Testis (tissue), 3 donors: ENCODE data around the gene NRXN3. TPM values are rescaled to one million over a fixed set of nuclear protein-coding genes. Genes with fewer than 3 reads are reported as not detected.

Experiments used
- DNase-seq: peaks from one replicate; pipeline ENCODE4 v3.0.0-alpha.2; 2019
- H3K27ac ChIP-seq, 2 donors: fragments of 200-600 bp; sonication (generic); one replicate each; pipeline ENCODE4 v1.5.1; 2019
- H3K27me3 ChIP-seq: fragments of 200-600 bp; sonication (generic); one replicate; pipeline ENCODE4 v1.5.1; 2019
- H3K36me3 ChIP-seq: fragments of 200-600 bp; sonication (generic); one replicate; pipeline ENCODE4 v1.5.1; 2017; ENCODE audit warnings: low read depth; ENCODE audit errors: missing control alignments
- H3K4me1 ChIP-seq: fragments of 200-600 bp; sonication (generic); one replicate; pipeline ENCODE4 v1.5.1; 2019
- H3K4me3 ChIP-seq, 2 donors: fragments of 200-600 bp; sonication (generic); one replicate each; pipeline ENCODE4 v1.5.1; 2017 to 2019
- H3K9me3 ChIP-seq: fragments of 200-600 bp; sonication (generic); one replicate; pipeline ENCODE4 v1.5.1; 2017
- POLR2A ChIP-seq: fragments of 450-650 bp; IDR thresholded peaks from one replicate; pipeline ENCODE4 v1.6.1; 2017; ENCODE audit warnings: antibody characterized with exemption, mild to moderate bottlenecking, moderate library complexity
- WGBS, 2 donors: methylation state at CpG; one replicate each; pipeline ENCODE4 v1.1.5; 2018; 5-methylcytosine and 5-hydroxymethylcytosine counted together
- intact Hi-C: fragments of 100-400 bp; cut with DNase I; formaldehyde crosslinking; loops from one replicate; pipeline ENCODE4 v1.15.1; 2023; ENCODE audit warnings: low total_unique reads
- polyA plus RNA-seq: library from polyadenylated mRNA; stranded (reverse); fragments of 350-450 nt; fragmentation: Illumina TruSeq; extraction: RNeasy Lipid Tissue Mini Kit (QIAGEN cat#74804); gene quantifications from one replicate; pipeline ENCODE4 v1.2.3, GENCODE V29; 2014; ENCODE audit warnings: low read depth, low replicate concordance; ENCODE audit not compliant: insufficient read depth
- total RNA-seq, 2 donors: library from RNA; depleted of rRNA; stranded (reverse); fragments of >200 nt; gene quantifications; one replicate each; pipeline ENCODE4 v1.2.3, GENCODE V29; 2016
- TF ChIP-seq, protein P1 (sequence below), 3 experiments: fragments of 450-650 bp in 2 of 3; fragments of 200-600 bp in 1 of 3; sonication (generic) in 1 of 3; IDR thresholded peaks; one replicate each; pipeline ENCODE4 v1.5.1; 2016 to 2019; ENCODE audit warnings: antibody characterized with exemption in 3 of 3, mild to moderate bottlenecking in 2 of 3, moderate library complexity in 1 of 3

The NRXN3 gene
- total and polyA plus RNA-seq, 3 donors from 2014 or later = 3.5 to 8.0 (median 3.9) TPM

DNA sequence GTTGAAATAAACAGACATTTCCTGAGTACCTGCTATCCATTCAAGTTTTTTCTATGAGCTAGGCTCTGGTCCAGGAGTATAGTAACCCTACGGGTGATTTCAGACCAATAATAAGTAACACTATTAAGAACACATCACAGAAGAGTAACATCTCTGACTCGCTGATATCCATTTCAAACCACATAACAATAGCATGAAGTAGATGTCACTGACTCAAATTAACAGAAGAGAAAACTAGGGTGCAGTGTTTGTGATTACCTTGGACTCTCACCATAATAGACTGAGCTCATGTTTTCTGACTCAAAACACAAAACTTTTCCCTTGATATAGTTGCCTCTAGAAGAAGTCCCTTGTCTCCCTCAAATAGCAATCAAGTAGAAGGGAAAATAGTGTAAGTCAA is 1618.2 kb downstream of the NRXN3 start:
- WGBS, 2 donors = 95% methylated on average over 2 of the region's 2 CpGs
- Histone ChIP-seq H3K9me3 (no peaks in the 10 kb centered on the region), H3K27ac (no peak overlapping the region), H3K4me1 (no peaks in the 10 kb centered on the region), H3K4me3 (no peak overlapping the region), H3K27me3 (no peaks in the 10 kb centered on the region), H3K36me3 (no peaks in the 10 kb centered on the region)
- intact Hi-C loops = no loop called here
- no peak for TF ChIP-seq POLR2A
- TF ChIP-seq, protein P1, sequence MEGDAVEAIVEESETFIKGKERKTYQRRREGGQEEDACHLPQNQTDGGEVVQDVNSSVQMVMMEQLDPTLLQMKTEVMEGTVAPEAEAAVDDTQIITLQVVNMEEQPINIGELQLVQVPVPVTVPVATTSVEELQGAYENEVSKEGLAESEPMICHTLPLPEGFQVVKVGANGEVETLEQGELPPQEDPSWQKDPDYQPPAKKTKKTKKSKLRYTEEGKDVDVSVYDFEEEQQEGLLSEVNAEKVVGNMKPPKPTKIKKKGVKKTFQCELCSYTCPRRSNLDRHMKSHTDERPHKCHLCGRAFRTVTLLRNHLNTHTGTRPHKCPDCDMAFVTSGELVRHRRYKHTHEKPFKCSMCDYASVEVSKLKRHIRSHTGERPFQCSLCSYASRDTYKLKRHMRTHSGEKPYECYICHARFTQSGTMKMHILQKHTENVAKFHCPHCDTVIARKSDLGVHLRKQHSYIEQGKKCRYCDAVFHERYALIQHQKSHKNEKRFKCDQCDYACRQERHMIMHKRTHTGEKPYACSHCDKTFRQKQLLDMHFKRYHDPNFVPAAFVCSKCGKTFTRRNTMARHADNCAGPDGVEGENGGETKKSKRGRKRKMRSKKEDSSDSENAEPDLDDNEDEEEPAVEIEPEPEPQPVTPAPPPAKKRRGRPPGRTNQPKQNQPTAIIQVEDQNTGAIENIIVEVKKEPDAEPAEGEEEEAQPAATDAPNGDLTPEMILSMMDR (IDR thresholded peaks at IDR 0.05) = no peak
- no peak for DNase-seq

DNA sequence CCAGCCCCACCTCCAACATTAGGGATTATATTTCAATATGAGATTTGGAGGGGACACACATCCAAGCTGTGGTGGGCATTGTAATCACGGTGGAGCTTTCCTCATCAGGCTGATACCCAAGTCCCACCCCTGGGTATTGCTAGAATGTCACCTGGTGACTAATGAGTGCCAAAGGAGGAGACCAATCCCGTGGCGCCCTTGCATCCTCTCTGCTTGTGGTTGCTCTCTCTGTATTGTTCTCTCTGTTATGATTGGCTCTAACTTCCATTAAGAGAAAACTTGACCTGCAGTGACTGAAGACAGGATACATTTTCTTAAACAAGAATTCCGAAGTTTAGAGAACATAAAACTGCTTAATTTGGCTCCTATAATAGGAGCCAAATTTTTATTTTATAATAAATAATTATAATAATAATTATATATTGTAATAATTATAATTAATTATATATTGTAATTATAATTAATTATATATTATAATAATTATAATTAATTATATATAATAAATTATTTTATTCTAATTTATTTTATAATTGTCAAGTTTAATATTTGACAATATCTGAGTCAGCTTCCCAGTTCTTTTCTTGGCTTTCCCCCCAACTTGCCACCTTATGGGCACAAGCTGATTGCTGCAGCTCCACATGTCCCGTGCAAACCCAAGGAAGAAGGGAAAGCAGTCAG is 1621.0 kb downstream of the NRXN3 start:
- TF ChIP-seq POLR2A = no peak
- TF ChIP-seq, protein P1 (IDR thresholded peaks at IDR 0.05) = no peak
- no peak for DNase-seq
- Histone ChIP-seq H3K4me1 (no peaks in the 10 kb centered on the region), H3K27ac (no peak overlapping the region), H3K27me3 (no peaks in the 10 kb centered on the region), H3K36me3 (no peaks in the 10 kb centered on the region), H3K4me3 (no peak overlapping the region), H3K9me3 (no peaks in the 10 kb centered on the region)
- intact Hi-C loops = no loop called here
- WGBS, 2 donors = 87% methylated on average over 5 of the region's 5 CpGs

DNA sequence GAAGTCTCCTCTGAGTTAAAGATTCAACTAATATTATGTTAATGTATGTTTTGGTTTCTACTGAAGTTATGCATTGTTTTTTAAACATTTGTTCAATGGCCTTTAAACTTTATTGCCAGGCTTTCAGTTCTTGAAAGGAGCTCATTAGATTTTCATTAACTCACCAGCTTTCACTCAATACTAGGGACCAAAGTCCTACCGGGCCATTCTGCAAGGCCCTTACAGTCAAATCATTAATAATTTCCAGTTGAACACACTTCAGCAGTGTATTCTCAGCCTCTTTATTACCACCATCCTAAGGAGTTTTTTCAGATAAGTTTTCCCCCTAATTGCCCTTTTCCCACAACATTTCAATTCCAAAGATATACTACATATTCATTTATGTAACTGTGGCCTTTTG is 1631.9 kb downstream of the NRXN3 start:
- Histone ChIP-seq H3K27ac (no peak overlapping the region), H3K36me3 (no peaks in the 10 kb centered on the region), H3K4me3 (no peak overlapping the region), H3K27me3 (no peaks in the 10 kb centered on the region), H3K9me3 (no peaks in the 10 kb centered on the region), H3K4me1 (no peaks in the 10 kb centered on the region)
- WGBS, 2 donors = 71 to 88% methylated on average over 1 of the region's 1 CpG
- intact Hi-C loops = no loop called here
- no peak for DNase-seq
- TF ChIP-seq, protein P1 (IDR thresholded peaks at IDR 0.05) = no peak
- no peak for TF ChIP-seq POLR2A

DNA sequence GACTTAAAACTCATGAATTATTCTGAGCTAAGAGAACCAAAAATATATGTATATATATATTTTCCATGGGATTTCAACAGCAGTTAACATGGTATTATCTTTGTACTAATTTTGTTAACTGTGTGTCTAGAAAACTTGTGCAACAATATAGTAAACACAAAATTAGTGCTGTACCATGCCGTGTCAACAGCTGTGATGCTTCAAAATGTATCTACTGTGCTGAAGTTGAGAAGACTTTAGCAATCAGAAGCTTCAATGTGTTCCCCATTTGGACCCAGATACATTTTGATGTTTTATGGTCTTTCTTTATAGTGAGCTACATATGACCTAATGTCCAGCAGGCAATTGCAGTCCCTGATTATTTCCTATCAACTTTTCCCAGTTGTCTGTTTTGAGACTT is 1635.5 kb downstream of the NRXN3 start:
- Histone ChIP-seq H3K27ac (no peak overlapping the region), H3K9me3 (no peaks in the 10 kb centered on the region), H3K36me3 (no peaks in the 10 kb centered on the region), H3K27me3 (no peaks in the 10 kb centered on the region), H3K4me3 (no peak overlapping the region), H3K4me1 (no peaks in the 10 kb centered on the region)
- 76 to 81% methylated on average over 1 of the region's 1 CpG for WGBS, 2 donors
- intact Hi-C loops = no loop called here
- TF ChIP-seq POLR2A = no peak
- TF ChIP-seq, protein P1 (IDR thresholded peaks at IDR 0.05) = no peak
- DNase-seq = no peak
